KMS-11 (cell line): ENCODE measurements around the gene DNAJC18.

ENCODE experiments used
- H2AFZ ChIP-seq: fragments of 200-600 bp; sonication (generic); 2 replicates; pipeline ENCODE4 v1.6.1; 2016; ENCODE audit warnings: antibody characterized with exemption, mixed run types, low read depth
- H3K27ac ChIP-seq: fragments of 200-600 bp; sonication (generic); 2 replicates; pipeline ENCODE4 v1.6.1; 2016; ENCODE audit warnings: mild to moderate bottlenecking, mixed run types
- H3K27me3 ChIP-seq: fragments of 200-600 bp; sonication (generic); 2 replicates; pipeline ENCODE4 v1.6.1; 2017; ENCODE audit warnings: mild to moderate bottlenecking, low read depth, mixed run types, moderate library complexity; ENCODE audit not compliant: insufficient read depth
- H3K36me3 ChIP-seq: fragments of 200-600 bp; sonication (generic); 2 replicates; pipeline ENCODE4 v1.6.1; 2017; ENCODE audit warnings: mild to moderate bottlenecking, mixed run types; ENCODE audit not compliant: insufficient read depth
- H3K4me1 ChIP-seq: fragments of 200-600 bp; sonication (generic); 2 replicates; pipeline ENCODE4 v1.6.1; 2016; ENCODE audit warnings: mild to moderate bottlenecking, low read depth, mixed run types; ENCODE audit not compliant: poor library complexity, severe bottlenecking
- H3K4me2 ChIP-seq: fragments of 200-600 bp; sonication (generic); 2 replicates; pipeline ENCODE4 v1.7.0; 2016; ENCODE audit warnings: mild to moderate bottlenecking, mixed run types
- H3K4me3 ChIP-seq: fragments of 200-600 bp; sonication (generic); IDR thresholded peaks from 2 replicates; pipeline ENCODE4 v1.6.1; 2017; ENCODE audit warnings: low read depth, low read length, mixed read lengths; ENCODE audit not compliant: insufficient read depth
- H3K79me2 ChIP-seq: fragments of 200-600 bp; sonication (generic); 2 replicates; pipeline ENCODE4 v1.6.1; 2016; ENCODE audit warnings: low read depth, mixed run types; ENCODE audit not compliant: insufficient read depth
- H3K9ac ChIP-seq: fragments of 200-600 bp; sonication (generic); 2 replicates; pipeline ENCODE4 v1.6.1; 2016; ENCODE audit warnings: mild to moderate bottlenecking, mixed run types
- H4K20me1 ChIP-seq: fragments of 200-600 bp; sonication (generic); 2 replicates; pipeline ENCODE4 v1.6.1; 2016; ENCODE audit warnings: mild to moderate bottlenecking, mixed run types; ENCODE audit not compliant: insufficient read depth
- TF ChIP-seq, protein P1 (sequence below): fragments of 200-600 bp; sonication (generic); conservative IDR thresholded peaks from 2 replicates; pipeline ENCODE4 v1.6.1; 2017; ENCODE audit warnings: low read depth, mild to moderate bottlenecking, antibody characterized with exemption, low read length, moderate library complexity, mixed read lengths

The DNAJC18 gene

DNA sequence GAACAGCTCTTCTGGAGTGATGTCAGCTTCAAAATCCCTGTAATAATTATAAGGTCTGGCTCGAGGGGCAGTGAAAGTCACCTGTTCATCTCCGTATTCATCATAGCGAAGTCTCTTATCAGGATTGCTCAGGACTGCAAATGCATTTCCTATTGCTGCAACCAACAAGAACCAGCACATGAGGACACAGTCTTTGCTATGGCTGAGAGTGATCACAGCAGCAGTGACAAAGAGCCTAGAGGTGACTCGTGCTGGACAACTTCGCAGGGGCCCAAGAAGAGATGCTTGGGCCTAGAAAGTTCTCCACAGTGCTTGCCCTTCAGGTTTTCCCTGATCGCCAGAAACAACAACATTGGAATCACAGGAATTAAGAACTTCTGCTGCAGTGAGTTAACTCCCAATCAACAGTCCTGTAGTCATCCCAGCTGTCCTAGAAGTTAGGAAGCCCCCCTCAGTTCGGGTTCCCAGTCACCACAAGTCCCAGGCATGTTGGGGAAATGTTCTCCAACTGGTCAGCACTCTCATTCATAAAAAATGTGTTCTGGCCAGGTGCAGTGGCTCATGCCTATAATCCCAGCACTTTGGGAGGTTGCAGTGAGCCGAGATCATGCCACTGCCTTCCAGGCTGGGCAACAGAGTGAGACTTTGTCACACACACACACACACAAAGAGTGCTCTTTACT, 13.0 kb downstream of the DNAJC18 start:
- TF ChIP-seq, protein P1, sequence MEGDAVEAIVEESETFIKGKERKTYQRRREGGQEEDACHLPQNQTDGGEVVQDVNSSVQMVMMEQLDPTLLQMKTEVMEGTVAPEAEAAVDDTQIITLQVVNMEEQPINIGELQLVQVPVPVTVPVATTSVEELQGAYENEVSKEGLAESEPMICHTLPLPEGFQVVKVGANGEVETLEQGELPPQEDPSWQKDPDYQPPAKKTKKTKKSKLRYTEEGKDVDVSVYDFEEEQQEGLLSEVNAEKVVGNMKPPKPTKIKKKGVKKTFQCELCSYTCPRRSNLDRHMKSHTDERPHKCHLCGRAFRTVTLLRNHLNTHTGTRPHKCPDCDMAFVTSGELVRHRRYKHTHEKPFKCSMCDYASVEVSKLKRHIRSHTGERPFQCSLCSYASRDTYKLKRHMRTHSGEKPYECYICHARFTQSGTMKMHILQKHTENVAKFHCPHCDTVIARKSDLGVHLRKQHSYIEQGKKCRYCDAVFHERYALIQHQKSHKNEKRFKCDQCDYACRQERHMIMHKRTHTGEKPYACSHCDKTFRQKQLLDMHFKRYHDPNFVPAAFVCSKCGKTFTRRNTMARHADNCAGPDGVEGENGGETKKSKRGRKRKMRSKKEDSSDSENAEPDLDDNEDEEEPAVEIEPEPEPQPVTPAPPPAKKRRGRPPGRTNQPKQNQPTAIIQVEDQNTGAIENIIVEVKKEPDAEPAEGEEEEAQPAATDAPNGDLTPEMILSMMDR: no peak
- Histone ChIP-seq H3K4me1 (peaks cover 15% of the 10 kb centered on the region), H2AFZ (no peak overlapping the region), H3K4me2 (no peak overlapping the region), H3K9ac (no peak overlapping the region), H3K36me3 (no peaks in the 10 kb centered on the region), H3K79me2 (no peaks in the 10 kb centered on the region), H3K4me3 (no peak overlapping the region), H3K27me3 (no peaks in the 10 kb centered on the region), H3K27ac (no peak overlapping the region), H4K20me1 (no peaks in the 10 kb centered on the region)

DNA sequence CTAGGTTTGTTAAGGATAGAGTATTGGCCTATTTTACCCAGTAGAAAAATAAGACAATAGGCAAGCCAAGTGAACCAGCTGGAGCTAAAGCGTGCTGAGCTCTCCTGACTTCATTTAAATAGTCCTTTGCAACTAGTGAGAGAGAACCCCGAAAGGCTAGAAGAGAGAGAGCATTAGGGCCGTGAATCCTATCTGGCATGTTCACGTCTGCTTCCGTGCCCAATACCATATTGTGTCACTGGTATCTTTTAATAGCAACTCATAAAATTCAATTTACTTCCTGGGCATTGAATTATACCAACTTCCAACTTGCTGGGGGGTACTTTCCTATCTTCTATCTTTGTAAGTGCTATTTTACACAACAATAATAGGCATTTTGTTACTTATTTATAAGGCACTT, 13.8 kb downstream of the DNAJC18 start:
- Histone ChIP-seq H4K20me1 (no peaks in the 10 kb centered on the region), H2AFZ (no peak overlapping the region), H3K79me2 (no peaks in the 10 kb centered on the region), H3K4me2 (no peak overlapping the region), H3K27ac (no peak overlapping the region), H3K36me3 (no peaks in the 10 kb centered on the region), H3K4me1 (peaks cover 15% of the 10 kb centered on the region), H3K27me3 (no peaks in the 10 kb centered on the region), H3K4me3 (no peak overlapping the region), H3K9ac (no peak overlapping the region)
- TF ChIP-seq, protein P1: no peak

GRCh38 chr5:139422307-139422893, 16.9 kb downstream of the DNAJC18 start:
- TF ChIP-seq, protein P1: peak; percentile 81
- Histone ChIP-seq H3K9ac (no peak overlapping the region), H3K27ac (no peak overlapping the region), H2AFZ (no peak overlapping the region), H3K4me1 (peaks cover 39% of the 10 kb centered on the region), H3K4me2 (peak overlapping the region; percentile 24), H3K36me3 (no peaks in the 10 kb centered on the region), H4K20me1 (no peaks in the 10 kb centered on the region), H3K4me3 (no peak overlapping the region), H3K79me2 (no peaks in the 10 kb centered on the region), H3K27me3 (no peaks in the 10 kb centered on the region)

DNA sequence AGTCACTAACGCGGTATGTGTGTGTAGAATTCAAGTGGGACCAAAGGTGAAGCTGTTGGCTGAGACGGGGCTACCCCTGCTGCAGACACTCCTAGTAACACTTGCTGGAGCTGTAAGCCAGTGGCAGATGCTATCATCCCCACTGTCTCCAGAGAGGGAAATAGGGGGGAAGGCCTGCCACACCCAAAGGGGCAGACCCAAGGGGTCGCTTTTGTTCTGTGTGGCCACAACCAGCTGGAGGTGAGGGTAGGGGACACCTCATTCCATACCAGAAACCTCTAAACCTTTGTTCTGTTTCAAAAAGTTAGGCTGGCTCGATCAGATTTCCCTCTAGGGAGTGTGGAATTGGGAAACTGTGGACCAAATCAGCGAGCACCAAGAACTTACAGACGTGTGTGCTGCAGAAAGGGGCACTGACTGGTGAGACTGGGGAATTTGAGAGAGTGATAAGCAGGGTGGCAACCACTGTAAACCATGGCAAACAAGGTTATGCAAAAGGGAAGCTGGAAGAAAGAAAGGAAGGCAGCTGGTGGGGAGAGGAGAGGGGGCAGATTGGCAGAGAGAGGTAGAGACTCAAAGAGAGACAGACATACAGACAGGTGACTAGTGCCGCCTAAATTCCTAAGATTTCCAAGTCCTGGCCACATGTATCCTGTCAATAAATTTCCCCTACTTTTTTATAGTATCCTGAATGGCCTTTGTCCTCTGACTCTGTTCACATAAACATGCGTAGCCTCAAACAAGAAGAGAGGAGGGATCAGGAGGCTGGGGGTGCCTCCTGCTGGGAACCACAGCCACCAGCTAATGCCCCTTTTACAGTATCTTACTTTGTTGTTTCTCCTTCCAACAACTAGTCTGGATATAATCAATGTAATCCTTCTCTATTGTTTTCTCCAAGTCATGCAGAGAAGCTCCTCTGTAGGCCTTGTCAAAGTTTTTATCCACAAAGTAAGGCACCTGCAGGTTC, 19.8 kb downstream of the DNAJC18 start:
- Histone ChIP-seq H3K9ac (no peak overlapping the region), H3K4me2 (no peak overlapping the region), H3K27me3 (no peaks in the 10 kb centered on the region), H3K79me2 (no peaks in the 10 kb centered on the region), H4K20me1 (no peaks in the 10 kb centered on the region), H3K4me3 (no peak overlapping the region), H3K4me1 (peaks cover 68% of the 10 kb centered on the region), H3K27ac (no peak overlapping the region), H3K36me3 (no peaks in the 10 kb centered on the region), H2AFZ (no peak overlapping the region)
- TF ChIP-seq, protein P1: no peak
